SH-SY5Y (cell line): ENCODE data around the gene LYPD1.

Source experiments
- GATA2 ChIP-seq: IDR thresholded peaks from 2 replicates; pipeline ENCODE4 v1.6.1; 2011; ENCODE audit warnings: mild to moderate bottlenecking, low read depth, low read length
- GATA3 ChIP-seq: IDR thresholded peaks from 2 replicates; pipeline ENCODE4 v1.6.1; 2011; ENCODE audit warnings: low read depth, mild to moderate bottlenecking, low read length, moderate library complexity

- TF ChIP-seq GATA3 (no peak), GATA2 (no peak)
Observed at GRCh38 chr2:132678483-132678882, 8.5 kb upstream of the LYPD1 start.
